Gastroesophageal sphincter (tissue), 3 donors: ENCODE measurements around the gene DCTPP1.

Experiments used
- POLR2AphosphoS5 ChIP-seq: sonication (generic); formaldehyde crosslinking; IDR thresholded peaks from one replicate; pipeline ENCODE4 v1.6.1; 2017; ENCODE audit warnings: antibody characterized with exemption
- TF ChIP-seq, protein P1 (sequence below), 4 experiments: fragments of 200-600 bp in 2 of 4; fragments of 450-650 bp in 2 of 4; sonication (generic) in 1 of 4; IDR thresholded peaks; one replicate each; pipeline ENCODE4 v1.5.1; 2017 to 2019; ENCODE audit warnings: antibody characterized with exemption in 4 of 4, mild to moderate bottlenecking in 2 of 4, moderate library complexity in 2 of 4

DNA sequence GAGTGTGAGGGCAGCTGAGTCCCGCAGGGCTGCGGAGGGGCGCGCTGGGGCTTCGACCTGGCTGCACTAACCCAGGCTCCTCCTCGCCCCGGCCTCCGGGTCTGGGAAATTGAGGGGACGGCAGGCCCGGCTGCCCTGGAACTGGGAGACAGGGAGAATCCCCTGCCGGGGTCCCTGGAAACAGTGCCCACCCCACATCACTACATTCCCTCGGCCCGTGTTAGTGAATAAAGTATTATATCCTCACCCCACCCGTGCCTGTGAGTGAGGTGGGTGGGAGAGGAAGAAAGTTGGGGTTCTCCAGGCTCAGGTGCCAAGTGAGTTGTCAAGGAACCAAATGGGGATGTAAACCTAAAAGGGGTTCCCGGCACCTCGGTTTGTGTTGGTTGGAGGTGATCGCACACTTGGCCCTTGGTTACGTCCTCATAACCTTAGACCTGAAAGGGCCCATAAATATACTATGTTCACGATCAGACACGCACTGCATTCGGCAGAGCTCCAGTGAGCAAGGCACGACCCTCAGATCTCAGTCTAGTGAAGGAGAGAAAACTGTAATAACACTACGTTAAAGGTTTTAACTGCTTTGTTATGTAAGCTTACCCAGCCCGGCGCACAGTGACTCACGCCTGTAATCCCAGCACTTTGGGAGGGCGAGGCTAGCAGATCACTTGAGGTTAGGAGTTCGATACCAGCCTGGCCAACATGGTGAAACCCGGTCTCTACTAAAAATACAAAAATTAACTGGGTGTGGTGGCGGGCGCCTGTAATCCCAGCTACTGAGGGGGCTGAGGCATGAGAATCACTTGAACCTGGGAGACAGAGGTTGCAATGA, 11.3 kb downstream of the DCTPP1 start:
- TF ChIP-seq, protein P1, sequence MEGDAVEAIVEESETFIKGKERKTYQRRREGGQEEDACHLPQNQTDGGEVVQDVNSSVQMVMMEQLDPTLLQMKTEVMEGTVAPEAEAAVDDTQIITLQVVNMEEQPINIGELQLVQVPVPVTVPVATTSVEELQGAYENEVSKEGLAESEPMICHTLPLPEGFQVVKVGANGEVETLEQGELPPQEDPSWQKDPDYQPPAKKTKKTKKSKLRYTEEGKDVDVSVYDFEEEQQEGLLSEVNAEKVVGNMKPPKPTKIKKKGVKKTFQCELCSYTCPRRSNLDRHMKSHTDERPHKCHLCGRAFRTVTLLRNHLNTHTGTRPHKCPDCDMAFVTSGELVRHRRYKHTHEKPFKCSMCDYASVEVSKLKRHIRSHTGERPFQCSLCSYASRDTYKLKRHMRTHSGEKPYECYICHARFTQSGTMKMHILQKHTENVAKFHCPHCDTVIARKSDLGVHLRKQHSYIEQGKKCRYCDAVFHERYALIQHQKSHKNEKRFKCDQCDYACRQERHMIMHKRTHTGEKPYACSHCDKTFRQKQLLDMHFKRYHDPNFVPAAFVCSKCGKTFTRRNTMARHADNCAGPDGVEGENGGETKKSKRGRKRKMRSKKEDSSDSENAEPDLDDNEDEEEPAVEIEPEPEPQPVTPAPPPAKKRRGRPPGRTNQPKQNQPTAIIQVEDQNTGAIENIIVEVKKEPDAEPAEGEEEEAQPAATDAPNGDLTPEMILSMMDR (IDR thresholded peaks at IDR 0.05), result no peak
- TF ChIP-seq POLR2AphosphoS5, result no peak
